ENCODE data around the gene DYRK3. TPM values are rescaled to one million over a fixed set of nuclear protein-coding genes. Genes with fewer than 3 reads are reported as not detected.

DYRK3 gene
- total RNA-seq, 2 donors from 2014 or later = 2.6 to 9.7 TPM

- no peaks in the 10 kb centered on the region for H3K36me3 ChIP-seq
- peak; percentile 80 for DNase-seq (ENCODE audit: low spot score)
- H3K4me1 ChIP-seq (replicated peaks) = no peaks in the 10 kb centered on the region
- peak within 1 kb of the TSS; percentile 66 to 87 for H3K4me3 ChIP-seq
- WGBS = 2% methylated on average over 33 of the region's 82 CpGs
- no peaks in the 10 kb centered on the region for H3K27me3 ChIP-seq (replicated peaks; ENCODE audit: insufficient read depth)
- no peaks in the 10 kb centered on the region for H3K9me3 ChIP-seq
- TF ChIP-seq POLR2A (IDR thresholded peaks at IDR 0.05) (peak; percentile 54), POLR2AphosphoS5 (IDR thresholded peaks at IDR 0.05) (no peak), CTCF (IDR thresholded peaks at IDR 0.05) (no peak)
- H3K27ac ChIP-seq = peak within 1 kb of the TSS; percentile 92
- intact Hi-C loops (cut with DNase I) = loop anchor here (5.0 kb wide), 1 partner anchor 38 kb away; no protein-coding TSS in a partner anchor
Observed at GRCh38 chr1:206684478-206685333, 49.4 kb downstream of the DYRK3 start, which contains the start of gene MAPKAPK2. MAPKAPK2 (plus strand) TSS chr1:206684905; CDS start chr1:206685230, 325 bp downstream.

DNA sequence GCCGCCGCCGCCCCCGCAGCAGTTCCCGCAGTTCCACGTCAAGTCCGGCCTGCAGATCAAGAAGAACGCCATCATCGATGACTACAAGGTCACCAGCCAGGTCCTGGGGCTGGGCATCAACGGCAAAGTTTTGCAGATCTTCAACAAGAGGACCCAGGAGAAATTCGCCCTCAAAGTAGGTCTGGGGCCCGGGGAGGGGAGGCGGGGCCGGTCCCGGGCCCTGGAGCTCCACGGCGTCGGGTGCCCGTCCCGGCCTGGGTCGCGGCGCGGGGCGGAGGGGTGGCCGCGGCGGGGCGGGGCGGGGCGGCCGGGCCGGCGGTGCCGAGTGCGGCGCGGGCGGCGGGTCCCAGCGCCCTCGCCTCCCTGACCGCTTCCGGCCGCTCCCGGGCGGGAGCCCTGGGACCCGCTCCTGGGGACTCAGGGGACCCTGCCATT lies 50.0 kb downstream of the DYRK3 start:
- Histone ChIP-seq H3K27ac (peak overlapping the region; percentile 92), H3K4me3 (peak overlapping the region; percentile 66 to 87), H3K27me3 (replicated peaks; ENCODE audit: insufficient read depth) (no peaks in the 10 kb centered on the region), H3K36me3 (no peaks in the 10 kb centered on the region), H3K9me3 (no peaks in the 10 kb centered on the region), H3K4me1 (replicated peaks) (no peaks in the 10 kb centered on the region)
- under 1% methylated on average over 21 of the region's 48 CpGs for WGBS
- intact Hi-C loops (cut with DNase I) = loop anchor here (5.0 kb wide), 1 partner anchor 37 kb away; no protein-coding TSS in a partner anchor
- no peak for DNase-seq (ENCODE audit: low spot score)
- TF ChIP-seq POLR2AphosphoS5 (IDR thresholded peaks at IDR 0.05) (no peak), POLR2A (IDR thresholded peaks at IDR 0.05) (no peak), CTCF (IDR thresholded peaks at IDR 0.05) (no peak)

- intact Hi-C loops (cut with DNase I) = loop anchor here (5.0 kb wide), 1 partner anchor 36 kb away; no protein-coding TSS in a partner anchor
- Histone ChIP-seq H3K9me3 (no peaks in the 10 kb centered on the region), H3K27me3 (replicated peaks; ENCODE audit: insufficient read depth) (no peaks in the 10 kb centered on the region), H3K4me1 (replicated peaks) (no peaks in the 10 kb centered on the region), H3K36me3 (no peaks in the 10 kb centered on the region), H3K4me3 (peak overlapping the region; percentile 66 to 87), H3K27ac (peak overlapping the region; percentile 92)
- peak; percentile 64 for DNase-seq (ENCODE audit: low spot score)
- TF ChIP-seq CTCF (IDR thresholded peaks at IDR 0.05) (no peak), POLR2A (IDR thresholded peaks at IDR 0.05) (peak; percentile 73), POLR2AphosphoS5 (IDR thresholded peaks at IDR 0.05) (peak; percentile 64)
- under 1% methylated on average over 44 of the region's 48 CpGs for WGBS
Observed at GRCh38 chr1:206685769-206686477, 50.6 kb downstream of the DYRK3 start.

DNA sequence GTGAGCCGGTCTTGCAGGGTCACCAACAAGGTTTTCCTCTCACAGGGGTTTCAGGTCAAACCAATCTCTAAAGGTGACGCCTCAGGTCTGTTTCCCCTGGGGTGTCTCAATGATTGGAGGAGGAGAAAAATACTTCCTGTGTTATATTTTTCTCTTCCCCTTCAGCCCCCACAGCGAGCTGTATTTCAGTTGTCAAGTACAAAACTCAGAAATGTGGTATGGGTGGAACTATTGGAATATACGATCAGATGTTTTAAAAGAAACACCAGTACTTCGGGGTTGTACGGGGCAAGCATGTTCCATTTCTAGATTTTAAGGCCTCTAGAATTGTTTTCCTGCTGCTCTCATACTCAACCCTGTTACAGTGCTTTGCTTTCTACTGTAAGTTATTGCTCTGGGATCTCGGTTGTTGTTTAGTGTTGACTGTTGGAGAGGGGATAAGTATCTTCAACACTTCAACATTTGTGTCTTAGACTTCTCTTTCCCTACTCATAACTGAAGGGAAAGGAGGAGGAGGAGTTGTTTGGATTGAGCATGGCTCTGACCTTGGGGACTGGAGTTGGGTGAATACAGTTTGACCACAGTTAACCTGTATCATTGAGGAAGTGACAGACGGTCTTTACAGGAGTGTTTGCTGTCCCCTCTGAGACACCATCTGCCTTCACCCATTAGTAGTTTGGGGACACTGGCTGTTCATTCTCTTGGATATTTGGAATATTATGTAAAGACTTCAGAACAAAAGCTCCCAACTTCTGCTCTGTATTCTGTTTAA lies 51.3 kb downstream of the DYRK3 start:
- intact Hi-C loops (cut with DNase I) = loop anchor here (5.0 kb wide), 1 partner anchor 36 kb away; no protein-coding TSS in a partner anchor
- TF ChIP-seq POLR2A (IDR thresholded peaks at IDR 0.05) (no peak), POLR2AphosphoS5 (IDR thresholded peaks at IDR 0.05) (no peak), CTCF (IDR thresholded peaks at IDR 0.05) (no peak)
- no peaks in the 10 kb centered on the region for H3K4me1 ChIP-seq (replicated peaks)

More for the DNA sequence above, 51.3 kb downstream of the DYRK3 start:
- WGBS = 10% methylated on average over 8 of the region's 8 CpGs
- H3K27me3 ChIP-seq (replicated peaks; ENCODE audit: insufficient read depth) = no peaks in the 10 kb centered on the region
- H3K9me3 ChIP-seq = no peaks in the 10 kb centered on the region
- peak overlapping the region; percentile 66 to 87 for H3K4me3 ChIP-seq
- H3K27ac ChIP-seq = peak overlapping the region; percentile 92
- H3K36me3 ChIP-seq = no peaks in the 10 kb centered on the region
- DNase-seq (ENCODE audit: low spot score) = no peak
